NCI-H446 (cell line): ENCODE results near the gene PSD4.

Source experiments
- DNase-seq, 2 experiments: peaks; one replicate each; lab custom pipeline; 2025; lab: John Stamatoyannopoulos, UW

Gene PSD4

GRCh38 chr2:113206251-113206650 lies 32.5 kb downstream of the PSD4 start:
- no peak for DNase-seq

GRCh38 chr2:113207021-113207420 lies 33.2 kb downstream of the PSD4 start:
- no peak for DNase-seq

DNA sequence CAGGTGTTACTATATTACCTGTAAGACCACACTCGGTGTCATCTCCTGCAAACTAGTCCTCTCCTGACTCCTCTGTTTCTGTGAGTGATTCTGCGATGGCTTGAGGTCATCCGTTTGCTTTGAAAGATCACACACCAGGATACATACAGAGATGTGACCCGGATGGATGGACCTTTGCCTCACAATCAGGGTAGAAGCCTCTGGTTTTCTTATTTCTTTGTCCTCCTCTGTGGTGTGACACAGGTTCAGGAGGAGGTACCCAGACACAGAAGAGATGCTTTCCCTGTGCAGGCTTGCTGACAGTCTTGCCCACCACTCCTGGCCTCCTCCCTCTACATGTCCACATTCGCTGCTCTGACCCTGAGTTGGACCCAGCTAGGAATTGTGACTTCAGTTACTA lies 34.6 kb downstream of the PSD4 start:
- no peak for DNase-seq

GRCh38 chr2:113209011-113209645 lies 35.4 kb downstream of the PSD4 start:
- DNase-seq = no peak

- DNase-seq = no peak
Observed at GRCh38 chr2:113209646-113210171, 35.9 kb downstream of the PSD4 start.

DNA sequence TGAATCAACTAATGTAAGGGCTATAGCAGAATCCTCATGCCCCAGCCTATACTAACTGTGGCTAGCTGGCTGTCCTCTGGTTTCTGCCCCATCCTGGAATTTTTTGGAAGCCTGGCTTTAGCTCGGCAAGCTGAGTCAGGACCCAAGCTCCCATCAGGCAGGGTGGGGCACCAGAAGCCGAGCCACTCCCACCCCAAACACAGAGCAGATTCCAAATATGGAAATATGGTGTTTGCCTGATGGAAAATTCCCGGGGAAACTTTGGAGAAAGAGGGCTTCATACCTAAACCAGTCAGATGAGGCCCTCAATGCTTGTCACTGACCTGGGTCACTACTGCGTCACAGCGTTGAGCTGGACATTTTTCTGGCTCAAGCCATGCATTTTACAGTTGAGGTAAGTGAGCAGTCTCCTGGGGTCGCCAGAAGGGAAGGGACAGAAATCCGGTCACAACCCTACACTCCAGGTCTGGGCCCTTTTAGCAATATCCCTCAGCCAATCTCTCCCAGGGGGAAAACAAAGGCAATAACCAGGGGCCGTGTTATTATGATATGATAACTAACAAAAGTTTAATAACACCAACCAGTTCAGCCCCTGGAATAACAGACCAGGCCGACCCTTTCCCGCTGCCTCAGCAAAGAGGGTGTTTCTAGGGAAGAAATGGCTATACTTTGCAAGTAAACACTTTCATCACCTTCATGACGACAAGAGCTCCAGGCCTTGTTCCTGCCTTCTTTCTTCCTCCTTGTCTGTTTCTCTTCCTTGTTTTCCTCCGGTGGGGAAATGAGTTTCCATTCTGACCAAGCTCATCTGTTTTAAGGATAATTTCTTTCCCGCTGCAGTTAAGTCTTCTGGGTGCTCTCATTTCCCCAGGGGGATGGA lies 37.7 kb downstream of the PSD4 start:
- DNase-seq = no peak

GRCh38 chr2:113212245-113213060 lies 38.7 kb downstream of the PSD4 start:
- peak in 1 of 2 experiments; percentile 58 for DNase-seq

DNA sequence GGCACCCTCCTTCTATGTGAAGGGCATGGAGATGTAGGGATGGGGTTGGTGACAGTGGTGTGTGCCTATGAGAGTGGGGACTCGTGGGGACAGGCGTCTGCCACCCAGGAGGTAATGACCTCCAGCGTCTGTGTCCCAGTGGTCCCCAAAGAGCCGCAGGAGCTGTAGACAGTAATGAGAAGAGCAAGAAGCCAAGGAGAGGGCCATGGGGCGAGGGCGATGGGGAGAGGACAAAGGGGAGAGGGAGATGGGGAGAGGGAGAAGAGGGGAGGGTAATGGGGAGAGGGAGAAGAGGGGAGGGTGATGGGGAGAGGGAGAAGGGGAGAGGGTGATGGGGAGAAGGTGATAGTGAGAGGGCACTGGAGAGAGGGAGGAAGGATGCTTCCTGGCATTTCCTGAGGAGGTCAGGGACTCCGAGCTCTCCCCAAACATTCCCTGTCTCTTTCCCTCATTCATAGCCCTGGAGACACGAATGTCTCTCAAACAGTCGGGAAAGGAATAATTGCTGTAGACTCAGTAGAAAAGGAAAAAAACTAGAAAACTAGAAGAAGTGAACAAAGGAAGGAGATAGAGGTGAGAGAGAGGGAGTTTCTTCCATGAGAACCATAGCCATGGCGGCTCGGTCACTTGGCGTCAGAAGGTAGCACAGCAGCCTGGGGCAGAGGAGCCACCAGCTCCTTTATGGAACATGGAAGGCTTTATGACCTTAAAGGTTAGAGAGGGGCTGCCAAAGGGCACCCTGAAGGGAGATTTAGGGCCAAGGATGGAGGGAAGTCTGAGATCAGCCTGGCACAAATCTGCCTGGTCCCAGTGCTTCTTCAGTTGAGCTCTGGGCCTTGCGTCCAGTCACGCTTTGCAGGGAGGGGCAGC lies 39.5 kb downstream of the PSD4 start:
- no peak for DNase-seq

GRCh38 chr2:113214141-113214540 lies 40.4 kb downstream of the PSD4 start:
- DNase-seq = no peak

- no peak for DNase-seq
Observed at GRCh38 chr2:113215056-113215455, 41.3 kb downstream of the PSD4 start.

GRCh38 chr2:113216321-113216720 lies 42.5 kb downstream of the PSD4 start:
- DNase-seq = no peak

GRCh38 chr2:113216891-113217454 lies 43.2 kb downstream of the PSD4 start:
- no peak for DNase-seq

DNA sequence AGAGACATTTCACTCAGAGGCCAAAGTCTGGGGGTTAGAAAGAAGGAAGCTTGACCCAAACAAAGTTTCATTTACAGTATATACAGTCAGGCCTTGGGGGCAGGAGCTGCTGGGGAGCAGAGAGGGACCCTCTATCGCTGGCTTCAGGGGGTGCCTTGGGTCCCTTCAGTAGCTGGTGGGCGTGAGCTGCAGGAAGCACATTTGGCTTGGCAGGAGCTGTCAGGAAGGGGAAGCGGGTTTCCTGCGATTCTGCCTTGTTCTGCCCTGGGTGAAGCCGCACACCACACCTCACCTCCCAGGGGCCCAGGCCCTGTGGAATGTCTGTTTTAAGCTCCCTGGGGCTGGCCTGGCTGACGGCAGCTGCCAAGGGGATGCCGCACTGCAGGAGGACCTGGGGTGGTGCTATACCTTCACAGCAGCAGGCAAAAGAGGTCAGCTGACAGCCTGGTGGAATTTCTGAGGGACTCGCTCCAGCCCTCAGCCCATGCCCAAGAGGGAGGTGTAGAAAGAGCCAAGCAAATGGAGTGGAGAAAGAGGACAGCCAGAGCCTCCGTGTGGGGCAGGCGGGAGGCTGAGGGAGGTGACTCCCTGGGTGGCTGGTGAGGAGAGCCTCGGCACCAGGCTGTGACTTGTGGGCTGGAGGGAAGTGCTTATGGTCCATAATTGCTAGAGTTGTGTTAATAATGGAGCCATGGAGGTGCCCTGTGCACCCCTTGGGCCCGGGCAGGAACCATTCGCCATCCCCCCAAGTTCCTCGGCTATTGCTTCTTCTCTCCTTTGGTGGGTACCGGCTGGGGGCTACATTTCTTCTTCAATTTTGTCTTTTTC lies 43.9 kb downstream of the PSD4 start:
- DNase-seq = no peak

- no peak for DNase-seq
Observed at GRCh38 chr2:113218283-113219091, 44.7 kb downstream of the PSD4 start.

GRCh38 chr2:113219092-113219441 lies 45.3 kb downstream of the PSD4 start:
- no peak for DNase-seq

- DNase-seq = no peak
Observed at GRCh38 chr2:113219525-113219888, 45.7 kb downstream of the PSD4 start.

DNA sequence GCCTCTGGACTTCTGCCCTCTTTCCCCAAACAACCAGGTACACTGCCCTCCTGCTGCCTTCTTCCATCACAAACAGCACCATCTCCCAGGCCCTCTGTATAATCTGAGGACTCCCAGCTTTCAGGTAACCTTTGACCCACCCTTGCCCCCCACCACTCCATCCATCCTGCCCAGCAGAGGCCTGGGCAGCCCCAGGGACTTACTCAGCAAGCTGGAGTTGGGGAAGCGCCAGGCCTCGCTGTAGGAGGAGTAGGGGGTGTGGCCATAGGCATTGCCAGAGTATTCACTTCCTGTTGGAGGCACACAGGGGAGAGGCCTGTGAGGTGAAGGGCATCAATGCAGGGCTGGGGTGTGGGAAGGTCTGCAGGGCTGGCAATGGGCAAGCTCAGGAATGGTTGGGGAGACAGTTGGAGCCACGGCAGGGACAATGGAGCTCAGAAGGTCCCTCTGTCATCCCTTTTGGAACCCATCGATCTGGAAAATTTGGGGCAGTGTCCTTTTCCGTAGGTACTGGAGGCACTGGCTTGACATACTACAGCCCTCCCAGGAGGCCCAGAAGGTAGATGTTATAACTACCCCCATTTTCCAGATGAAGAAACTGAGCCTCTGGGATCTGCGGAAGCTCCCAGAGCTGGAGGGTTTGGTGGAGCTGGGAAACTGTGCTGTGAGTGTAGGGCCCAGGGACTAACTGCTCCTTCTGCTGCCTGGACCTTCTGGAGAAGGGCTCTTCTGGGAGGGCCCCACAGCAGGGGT lies 46.3 kb downstream of the PSD4 start:
- no peak for DNase-seq

GRCh38 chr2:113220970-113221708 lies 47.4 kb downstream of the PSD4 start:
- DNase-seq = no peak
